Spleen (tissue), 7 donors: ENCODE results near the gene S1PR4.

Source experiments
- CTCF ChIP-seq, 11 experiments: fragments of 200-600 bp in 7 of 11; fragments of 450-650 bp in 4 of 11; sonication (generic) in 4 of 11; IDR thresholded peaks in 8 of 11; conservative IDR thresholded peaks in 3 of 11; 1 replicate in 7 of 11; 2 replicates in 4 of 11; pipeline versions ENCODE4 v1.4.0 to v1.8.0; 2016 to 2021; ENCODE audit warnings: antibody characterized with exemption in 11 of 11, inconsistent platforms in 4 of 11, mild to moderate bottlenecking in 1 of 11
- POLR2AphosphoS5 ChIP-seq, 3 donors: sonication (generic); formaldehyde crosslinking; IDR thresholded peaks; one replicate each; pipeline ENCODE4 v1.5.1; 2017; ENCODE audit warnings: antibody characterized with exemption in 3 of 3
- donor health status: DM: no; HTN: no; CAD: no; lungs with moderate emphysema.
- donor health status: DM: no; HTN: no; CAD: no.
- donor health status: DM: no; HTN: no; CAD: no.

GRCh38 chr19:3229346-3229743 is 50.8 kb downstream of the S1PR4 start:
- TF ChIP-seq CTCF (IDR thresholded peaks at IDR 0.05 in 8 of 11, conservative IDR thresholded peaks at IDR 0.05 in 3 of 11), result no peak
- TF ChIP-seq POLR2AphosphoS5 (IDR thresholded peaks at IDR 0.05), result no peak
